Osteoblast (primary cell): ENCODE results near the gene LIPJ. TPM values are rescaled to one million over a fixed set of nuclear protein-coding genes. Genes with fewer than 3 reads are reported as not detected.
A peak's percentile ranks its signal among the peaks of the same experiment; 100 is the strongest.

ENCODE experiments used
- DNase-seq: peaks from one replicate; pipeline ENCODE4 v3.0.0; 2011; ENCODE audit warnings: low spot score, mixed read lengths; ENCODE audit not compliant: insufficient read length; ENCODE audit errors: missing footprints
- H2AFZ ChIP-seq: 2 replicates; pipeline ENCODE4 v1.6.0; 2011; ENCODE audit warnings: mild to moderate bottlenecking, low read length
- H3K27ac ChIP-seq: 2 replicates; pipeline ENCODE4 v1.5.1; 2011; ENCODE audit warnings: mild to moderate bottlenecking, low read depth, low read length, moderate library complexity
- H3K27me3 ChIP-seq: 2 replicates; pipeline ENCODE4 v1.6.0; 2012; ENCODE audit warnings: mild to moderate bottlenecking, control low read depth, inconsistent platforms, low read length, moderate library complexity; ENCODE audit not compliant: insufficient read depth
- H3K36me3 ChIP-seq: 2 replicates; pipeline ENCODE4 v1.5.1; 2011; ENCODE audit warnings: mild to moderate bottlenecking, low read length, control low read depth, moderate library complexity; ENCODE audit not compliant: insufficient read depth
- H3K4me1 ChIP-seq: 2 replicates; pipeline ENCODE4 v1.5.1; 2011; ENCODE audit warnings: mild to moderate bottlenecking, low read length, control low read depth, moderate library complexity; ENCODE audit not compliant: insufficient read depth
- H3K4me2 ChIP-seq: 2 replicates; pipeline ENCODE4 v1.6.0; 2011; ENCODE audit warnings: mild to moderate bottlenecking, low read length; ENCODE audit not compliant: insufficient read depth
- H3K4me3 ChIP-seq: fragments of 200-600 bp; sonication (generic); 3 replicates; pipeline ENCODE4 v1.5.1; 2012; ENCODE audit warnings: mild to moderate bottlenecking, low read length, inconsistent platforms; ENCODE audit not compliant: insufficient read depth
- H3K79me2 ChIP-seq: 2 replicates; pipeline ENCODE4 v1.6.0; 2012; ENCODE audit warnings: mild to moderate bottlenecking, low read length, control low read depth, inconsistent platforms; ENCODE audit not compliant: insufficient read depth
- H3K9me3 ChIP-seq: 2 replicates; pipeline ENCODE4 v1.5.1; 2011; ENCODE audit warnings: low read depth, low read length, control low read depth
- H4K20me1 ChIP-seq: 2 replicates; pipeline ENCODE4 v1.6.0; 2012; ENCODE audit warnings: mild to moderate bottlenecking, low read length, control low read depth; ENCODE audit not compliant: insufficient read depth
- total RNA-seq: library from RNA; depleted of rRNA; stranded (reverse); fragments of >200 nt; gene quantifications from 2 replicates; pipeline ENCODE4 v1.2.3, GENCODE V29; 2012
- TF ChIP-seq, protein P1 (sequence below): IDR thresholded peaks from 2 replicates; pipeline ENCODE4 v1.5.1; 2011; ENCODE audit warnings: mild to moderate bottlenecking, low read depth, low read length, moderate library complexity; ENCODE audit errors: extremely low read depth

LIPJ gene
- total RNA-seq, 1 donor, result under 0.01 TPM

DNA sequence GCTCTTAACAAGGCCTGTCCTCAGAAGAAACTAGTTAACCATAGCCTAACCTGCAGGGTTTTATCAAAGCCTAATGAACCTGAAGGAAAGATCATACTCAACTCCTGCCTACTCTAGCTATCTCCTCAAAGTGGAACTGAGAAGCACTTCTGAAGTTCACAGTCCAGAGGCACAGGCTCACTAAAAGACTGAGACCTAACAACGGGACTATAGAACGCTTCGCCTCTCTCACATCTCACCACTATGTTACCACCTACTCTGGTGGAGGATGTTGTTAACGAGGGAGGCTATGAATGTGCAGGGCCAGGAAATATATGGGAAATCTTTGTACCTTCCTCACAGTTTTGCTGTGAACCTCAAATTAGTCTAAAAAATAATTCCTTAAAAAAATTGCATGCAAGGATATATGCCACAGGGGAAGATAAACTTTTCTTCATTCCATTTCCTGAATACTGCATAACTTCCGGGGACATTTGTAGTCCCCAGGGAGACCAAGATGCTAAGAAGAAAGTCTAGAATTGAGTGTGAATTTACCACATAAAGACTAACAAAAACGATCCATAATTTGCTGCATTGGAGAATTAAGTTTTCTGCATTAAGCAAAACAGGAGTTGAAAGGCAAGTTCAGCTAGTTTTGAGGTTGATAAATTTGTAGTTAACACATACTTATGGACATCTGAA lies 21.6 kb downstream of the LIPJ start:
- Histone ChIP-seq H3K4me3 (no peak overlapping the region), H4K20me1 (no peaks in the 10 kb centered on the region), H3K9me3 (no peaks in the 10 kb centered on the region), H2AFZ (no peak overlapping the region), H3K4me2 (no peak overlapping the region), H3K36me3 (no peaks in the 10 kb centered on the region), H3K27ac (no peak overlapping the region), H3K4me1 (no peaks in the 10 kb centered on the region), H3K79me2 (no peaks in the 10 kb centered on the region), H3K27me3 (no peaks in the 10 kb centered on the region)
- TF ChIP-seq, protein P1, sequence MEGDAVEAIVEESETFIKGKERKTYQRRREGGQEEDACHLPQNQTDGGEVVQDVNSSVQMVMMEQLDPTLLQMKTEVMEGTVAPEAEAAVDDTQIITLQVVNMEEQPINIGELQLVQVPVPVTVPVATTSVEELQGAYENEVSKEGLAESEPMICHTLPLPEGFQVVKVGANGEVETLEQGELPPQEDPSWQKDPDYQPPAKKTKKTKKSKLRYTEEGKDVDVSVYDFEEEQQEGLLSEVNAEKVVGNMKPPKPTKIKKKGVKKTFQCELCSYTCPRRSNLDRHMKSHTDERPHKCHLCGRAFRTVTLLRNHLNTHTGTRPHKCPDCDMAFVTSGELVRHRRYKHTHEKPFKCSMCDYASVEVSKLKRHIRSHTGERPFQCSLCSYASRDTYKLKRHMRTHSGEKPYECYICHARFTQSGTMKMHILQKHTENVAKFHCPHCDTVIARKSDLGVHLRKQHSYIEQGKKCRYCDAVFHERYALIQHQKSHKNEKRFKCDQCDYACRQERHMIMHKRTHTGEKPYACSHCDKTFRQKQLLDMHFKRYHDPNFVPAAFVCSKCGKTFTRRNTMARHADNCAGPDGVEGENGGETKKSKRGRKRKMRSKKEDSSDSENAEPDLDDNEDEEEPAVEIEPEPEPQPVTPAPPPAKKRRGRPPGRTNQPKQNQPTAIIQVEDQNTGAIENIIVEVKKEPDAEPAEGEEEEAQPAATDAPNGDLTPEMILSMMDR, result no peak
- no peak for DNase-seq

DNA sequence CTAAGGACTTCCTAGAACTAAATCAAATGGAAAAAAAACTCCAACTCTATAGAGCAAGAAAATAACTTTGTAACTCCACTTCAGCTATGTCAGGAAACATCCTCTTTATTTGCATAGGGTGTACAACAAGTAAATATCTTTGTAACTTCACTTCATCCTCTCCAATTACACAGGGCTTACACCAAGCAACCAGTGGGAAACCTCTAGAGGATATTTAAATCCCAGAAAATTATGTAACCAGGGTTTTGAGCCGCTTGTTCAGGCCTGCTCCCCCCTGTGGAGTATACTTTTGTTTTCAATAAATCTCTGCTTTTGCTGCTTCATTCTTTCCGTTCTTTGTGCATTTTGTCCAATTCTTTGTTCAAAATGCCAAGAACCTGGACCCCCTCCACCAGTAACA lies 22.2 kb downstream of the LIPJ start:
- no peaks in the 10 kb centered on the region for H4K20me1 ChIP-seq
- H3K4me3 ChIP-seq, result no peak overlapping the region
- no peaks in the 10 kb centered on the region for H3K27me3 ChIP-seq
- no peak for DNase-seq
- no peaks in the 10 kb centered on the region for H3K79me2 ChIP-seq
- H2AFZ ChIP-seq, result peak overlapping the region; percentile 5
- TF ChIP-seq, protein P1, result no peak
- H3K36me3 ChIP-seq, result no peaks in the 10 kb centered on the region
- H3K27ac ChIP-seq, result no peak overlapping the region
- no peaks in the 10 kb centered on the region for H3K4me1 ChIP-seq
- H3K4me2 ChIP-seq, result no peak overlapping the region
- H3K9me3 ChIP-seq, result no peaks in the 10 kb centered on the region

DNA sequence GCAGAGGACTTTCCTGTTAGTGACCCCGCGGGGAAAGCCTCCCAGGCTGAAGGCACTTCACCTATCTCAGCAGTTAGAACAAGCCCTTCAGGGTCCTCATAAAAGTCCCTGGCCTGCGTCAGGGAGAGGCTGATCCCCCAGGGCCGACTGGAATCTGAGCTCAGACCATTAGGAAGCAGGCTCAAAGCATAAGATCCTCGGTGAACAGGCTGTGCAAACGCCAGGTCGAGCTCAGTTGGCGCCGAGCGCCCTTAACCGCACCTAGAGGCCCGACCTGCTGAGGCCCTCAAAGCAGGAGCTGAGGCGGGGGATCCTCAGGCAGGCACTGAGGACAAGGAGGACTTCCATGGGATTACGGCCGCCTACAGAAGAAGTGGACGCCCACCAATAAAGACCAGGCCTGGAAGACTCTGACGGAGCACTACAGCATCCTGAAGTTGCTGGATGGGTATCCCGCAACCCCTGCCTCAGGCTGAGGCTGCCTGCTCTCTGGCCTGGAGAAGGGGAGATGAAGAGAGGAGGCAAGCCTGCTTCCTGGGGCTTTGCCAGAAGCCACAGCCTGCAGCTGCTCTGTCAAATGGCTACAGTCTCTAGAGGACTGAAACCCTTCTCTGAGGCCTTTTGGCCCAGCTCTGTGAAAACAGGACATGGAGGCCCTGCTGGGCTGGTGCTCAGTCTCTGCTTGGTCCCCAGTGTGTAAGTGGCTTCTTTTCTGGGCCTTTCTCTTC lies 29.9 kb downstream of the LIPJ start:
- H3K27me3 ChIP-seq, result no peaks in the 10 kb centered on the region
- H2AFZ ChIP-seq, result peak overlapping the region; percentile 77
- no peak overlapping the region for H3K27ac ChIP-seq
- no peak overlapping the region for H3K4me3 ChIP-seq
- H3K4me1 ChIP-seq, result peaks cover 2% of the 10 kb centered on the region
- H3K9me3 ChIP-seq, result no peaks in the 10 kb centered on the region
- H3K4me2 ChIP-seq, result no peak overlapping the region
- no peak for DNase-seq
- H3K79me2 ChIP-seq, result no peaks in the 10 kb centered on the region
- H4K20me1 ChIP-seq, result no peaks in the 10 kb centered on the region
- TF ChIP-seq, protein P1, result no peak
- H3K36me3 ChIP-seq, result no peaks in the 10 kb centered on the region

DNA sequence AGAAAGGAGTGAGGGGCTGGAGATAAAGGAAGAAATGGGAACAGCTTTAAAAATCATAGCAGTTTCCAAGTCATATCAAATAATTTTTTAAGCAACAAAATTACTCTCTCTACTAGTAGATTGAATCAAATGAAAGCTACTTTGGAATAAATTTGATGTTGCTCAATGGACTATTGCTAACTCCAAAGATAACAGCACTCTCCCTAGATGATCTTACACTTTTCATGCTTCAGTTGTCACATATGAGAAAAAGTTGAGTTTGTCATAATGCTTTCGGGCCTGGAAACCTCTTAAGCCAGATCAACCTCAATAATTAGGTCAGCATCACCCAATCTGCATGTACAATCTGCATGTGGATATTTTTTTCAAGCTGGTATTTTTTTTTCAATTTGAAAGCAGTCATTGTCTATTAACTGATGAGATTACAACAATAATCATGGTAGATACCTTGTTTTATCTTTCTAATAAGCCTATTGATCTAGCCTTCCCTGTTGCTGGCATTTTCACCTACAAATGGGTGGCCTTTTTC lies 31.3 kb downstream of the LIPJ start:
- TF ChIP-seq, protein P1, result no peak
- Histone ChIP-seq H3K27ac (no peak overlapping the region), H3K79me2 (no peaks in the 10 kb centered on the region), H3K4me1 (peaks cover 2% of the 10 kb centered on the region), H3K9me3 (no peaks in the 10 kb centered on the region), H3K4me3 (no peak overlapping the region), H4K20me1 (no peaks in the 10 kb centered on the region), H3K27me3 (no peaks in the 10 kb centered on the region), H2AFZ (no peak overlapping the region), H3K4me2 (no peak overlapping the region), H3K36me3 (no peaks in the 10 kb centered on the region)
- DNase-seq, result no peak
